ENCODE measurements around the gene HIRA.
"Not testable (repeated sequence)": the region's sequence is repeated elsewhere in the genome, so short reads cannot be mapped to it uniquely, and the experiment has no call there.

HIRA gene

GRCh38 chr22:19382240-19382639 lies 49.3 kb downstream of the HIRA start:
- DNase-seq, result no peak

GRCh38 chr22:19378344-19378674 lies 53.2 kb downstream of the HIRA start:
- DNase-seq, result no peak

- no peak for DNase-seq
Observed at GRCh38 chr22:19377565-19378343, 53.8 kb downstream of the HIRA start.

GRCh38 chr22:19376971-19377370 lies 54.6 kb downstream of the HIRA start:
- no peak for DNase-seq

- DNase-seq, result no peak
Observed at GRCh38 chr22:19376247-19376646, 55.3 kb downstream of the HIRA start.

- no peak for DNase-seq
Observed at GRCh38 chr22:19375435-19375834, 56.1 kb downstream of the HIRA start.

- DNase-seq, result no peak
Observed at GRCh38 chr22:19374410-19374809, 57.1 kb downstream of the HIRA start.

- no peak for DNase-seq
Observed at GRCh38 chr22:19373450-19373849, 58.1 kb downstream of the HIRA start.

GRCh38 chr22:19371893-19372292 lies 59.6 kb downstream of the HIRA start:
- DNase-seq, result no peak

- DNase-seq, result no peak
Observed at GRCh38 chr22:19368876-19369275, 62.7 kb downstream of the HIRA start.

- DNase-seq, result no peak
Observed at GRCh38 chr22:19367763-19368367, 63.7 kb downstream of the HIRA start.

- not testable (repeated sequence) for DNase-seq
Observed at GRCh38 chr22:19363541-19363940, 68.0 kb downstream of the HIRA start.

- no peak for DNase-seq
Observed at GRCh38 chr22:19361501-19362103, 69.9 kb downstream of the HIRA start.

GRCh38 chr22:19360862-19361261 lies 70.7 kb downstream of the HIRA start:
- DNase-seq, result no peak

- no peak for DNase-seq
Observed at GRCh38 chr22:19360300-19360792, 71.2 kb downstream of the HIRA start.

- no peak for DNase-seq
Observed at GRCh38 chr22:19359554-19360299, 71.8 kb downstream of the HIRA start.

- DNase-seq, result no peak
Observed at GRCh38 chr22:19358703-19359553, 72.6 kb downstream of the HIRA start.

- DNase-seq, result no peak
Observed at GRCh38 chr22:19358195-19358594, 73.3 kb downstream of the HIRA start.

- no peak for DNase-seq
Observed at GRCh38 chr22:19357270-19358105, 74.0 kb downstream of the HIRA start.

- DNase-seq, result no peak
Observed at GRCh38 chr22:19356708-19357269, 74.7 kb downstream of the HIRA start.
